ENCODE data around the gene ATP2B1.

The ATP2B1 gene

DNA sequence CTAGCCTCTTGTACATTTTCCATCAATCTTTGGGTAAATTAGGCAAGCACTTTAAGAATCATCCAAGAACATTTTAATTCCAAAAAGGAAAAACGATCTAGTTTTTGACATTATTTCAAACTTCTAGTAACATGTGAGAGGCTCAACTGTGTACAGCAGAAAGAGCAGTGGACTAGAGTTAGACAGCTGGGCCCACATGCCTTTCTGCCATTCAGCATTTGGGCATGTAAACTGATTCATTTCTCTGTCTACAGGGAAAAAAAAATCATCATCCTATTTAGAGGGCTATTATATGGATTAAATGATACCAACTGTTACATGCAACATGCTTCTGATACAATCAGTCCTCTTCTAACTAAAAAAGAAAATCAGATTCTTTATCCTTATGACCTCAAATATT is 17.7 kb downstream of the ATP2B1 start:
- DNase-seq: no peak

DNA sequence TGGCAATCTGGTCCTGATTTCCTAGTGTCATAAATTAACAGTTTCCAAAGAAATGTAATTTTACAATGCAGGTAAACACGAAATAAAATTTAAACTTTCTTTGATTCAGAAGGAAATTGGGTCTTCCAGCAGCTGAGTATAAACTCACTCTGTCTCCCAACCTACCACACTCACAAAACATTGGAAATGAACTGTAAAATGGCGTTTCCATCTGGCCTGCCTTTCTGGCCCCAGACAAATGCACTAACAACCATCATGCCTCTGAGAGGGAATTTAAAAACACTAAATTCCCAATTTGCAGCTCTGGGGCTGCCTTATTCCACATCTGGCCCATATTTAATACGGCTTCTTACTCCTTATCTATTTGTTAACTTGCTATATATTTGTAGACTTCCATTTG is 19.3 kb downstream of the ATP2B1 start:
- DNase-seq: no peak

DNA sequence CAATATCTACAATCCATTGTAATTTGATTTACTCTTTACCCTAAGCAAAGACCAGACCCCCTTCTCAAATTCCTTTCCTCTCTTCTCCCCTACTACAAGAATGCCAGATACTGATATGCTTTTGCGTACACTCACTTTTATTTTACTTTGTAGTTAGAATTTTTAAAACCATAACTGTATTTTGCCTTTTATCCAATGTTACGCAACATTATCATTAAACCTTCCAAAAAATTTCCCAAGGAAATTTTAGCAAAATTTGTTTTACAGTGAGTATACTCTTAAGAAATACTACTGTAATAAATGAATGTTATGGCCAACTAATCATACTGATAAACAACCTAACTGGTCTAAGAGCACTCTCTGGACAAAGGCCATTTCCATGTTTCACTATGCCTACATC is 22.3 kb downstream of the ATP2B1 start:
- DNase-seq: no peak

DNA sequence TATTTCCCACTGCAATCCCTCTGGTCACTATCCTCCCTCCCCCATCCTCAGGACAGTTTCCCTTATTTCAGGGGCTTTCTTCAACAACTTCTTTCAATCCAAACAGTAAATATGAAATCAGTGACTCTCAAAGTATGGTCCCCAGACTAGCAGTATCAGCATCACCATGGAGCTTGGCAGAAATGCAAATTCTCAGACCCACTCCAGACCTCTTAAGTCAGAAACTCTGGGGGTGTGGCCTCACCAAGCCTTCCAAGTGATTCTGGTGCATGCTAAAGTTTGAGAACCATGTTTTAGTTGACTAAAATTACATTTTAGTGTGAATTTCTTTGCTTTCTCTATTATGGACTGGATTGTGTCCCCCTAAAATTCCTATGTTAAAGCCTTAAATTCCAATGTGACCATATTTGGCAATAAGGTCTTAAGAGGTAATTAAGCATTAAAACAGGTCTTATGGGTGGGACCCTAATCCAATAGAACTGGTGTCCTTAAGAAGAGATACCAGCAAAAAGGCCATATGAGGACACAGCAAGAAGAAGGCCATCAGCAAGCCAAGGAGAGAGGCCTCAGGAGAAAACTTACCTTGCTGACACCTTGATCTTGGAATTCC is 23.2 kb downstream of the ATP2B1 start:
- no peak for DNase-seq

- no peak for DNase-seq
These were observed 24.5 kb downstream of the ATP2B1 start for GRCh38 chr12:89684136-89684535.

DNA sequence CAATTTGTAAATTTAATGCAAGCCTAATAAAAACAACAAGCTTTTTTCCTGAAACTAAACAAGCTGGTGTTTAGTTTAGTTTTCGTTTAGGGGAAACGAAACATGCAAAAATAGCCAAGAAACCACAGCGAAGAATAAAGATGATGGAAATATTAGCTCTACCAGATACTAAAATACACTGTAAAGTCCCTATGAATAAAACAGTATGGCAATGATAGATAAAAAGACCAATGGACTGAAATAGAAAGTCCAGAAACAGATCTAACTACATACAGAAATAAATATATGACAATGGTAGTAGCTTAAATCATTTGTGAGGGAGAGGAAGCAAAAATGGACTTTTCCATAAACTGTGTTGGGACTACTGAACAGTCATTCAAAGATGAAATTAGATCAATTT is 26.4 kb downstream of the ATP2B1 start:
- no peak for DNase-seq

- no peak for DNase-seq
These were observed 28.2 kb downstream of the ATP2B1 start for GRCh38 chr12:89680409-89680808.

DNA sequence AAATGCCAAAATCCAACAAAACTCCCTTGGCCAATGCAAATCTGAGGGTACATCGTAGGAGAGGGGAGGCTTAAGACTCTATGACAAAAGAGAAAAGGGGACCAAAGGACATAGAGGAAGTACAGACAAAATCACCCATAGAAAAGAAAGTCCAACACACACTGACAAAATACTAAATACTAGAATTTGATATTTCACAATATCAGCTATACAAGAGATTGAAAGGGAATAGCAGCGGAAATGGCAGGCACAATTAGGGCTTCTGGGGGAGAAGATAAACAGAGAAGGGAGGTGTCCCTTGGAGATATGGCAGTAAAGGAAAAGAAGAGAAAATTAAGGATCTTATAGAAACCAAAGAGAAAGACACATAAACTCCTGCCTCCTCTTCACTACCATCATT is 29.0 kb downstream of the ATP2B1 start:
- no peak for DNase-seq

DNA sequence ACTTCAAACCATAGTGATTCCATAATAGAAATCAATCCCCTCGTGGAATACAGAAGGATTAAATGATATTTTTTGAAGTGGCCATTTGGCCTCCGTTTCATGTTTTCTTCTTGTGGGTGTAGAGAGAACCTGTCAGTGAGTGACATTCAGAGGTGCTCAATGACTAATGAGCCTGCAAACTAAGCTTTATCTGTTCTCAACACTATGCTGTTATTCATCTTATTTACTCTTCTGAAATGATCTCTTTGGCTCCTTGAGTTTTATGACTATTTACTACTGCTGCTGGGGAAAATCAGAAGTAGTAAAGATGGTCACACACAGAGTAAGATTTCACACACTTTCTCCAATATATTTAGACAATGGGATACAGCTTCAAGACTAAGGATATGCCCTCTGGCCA is 30.4 kb downstream of the ATP2B1 start:
- no peak for DNase-seq

DNA sequence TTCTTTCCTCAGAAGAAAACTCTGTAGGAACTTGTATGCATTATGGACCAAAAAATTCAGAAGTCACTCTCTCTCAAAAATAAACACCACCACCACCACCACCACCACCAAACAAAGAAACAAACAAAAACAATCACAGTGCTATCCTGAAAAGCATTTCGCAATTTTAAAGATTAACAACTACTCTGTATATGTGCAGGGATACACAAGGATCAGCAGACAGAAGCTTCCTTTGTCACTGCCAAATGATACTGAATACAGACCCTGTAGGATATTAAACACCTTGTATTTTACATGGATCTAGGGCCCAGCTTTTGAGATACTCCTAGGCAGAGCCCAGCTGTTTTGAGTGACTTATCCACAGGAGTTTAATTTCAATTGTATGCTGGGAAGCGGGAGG is 31.7 kb downstream of the ATP2B1 start:
- no peak for DNase-seq

GRCh38 chr12:89674326-89674942 is 34.2 kb downstream of the ATP2B1 start:
- no peak for DNase-seq

GRCh38 chr12:89673603-89674002 is 35.0 kb downstream of the ATP2B1 start:
- DNase-seq: no peak

DNA sequence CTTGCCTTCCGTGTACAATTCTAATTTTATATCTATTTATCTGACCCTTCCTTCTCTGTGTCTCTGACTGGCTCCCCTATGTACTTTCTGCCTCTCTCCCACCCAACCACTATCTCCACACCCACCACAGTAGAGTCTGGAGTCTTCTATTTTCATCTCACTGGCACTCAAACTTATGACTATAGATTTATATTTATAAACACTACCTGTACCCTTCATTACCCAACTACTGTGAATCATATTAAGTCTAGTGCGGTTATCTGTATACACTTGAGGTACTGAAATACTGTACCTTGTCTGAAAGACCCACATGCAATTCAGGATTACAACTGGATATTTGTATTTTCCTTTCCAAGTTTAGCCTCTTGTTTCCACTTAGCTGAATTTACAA is 36.1 kb downstream of the ATP2B1 start:
- DNase-seq: no peak

- DNase-seq: no peak
These were observed 37.2 kb downstream of the ATP2B1 start for GRCh38 chr12:89671469-89671868.

GRCh38 chr12:89669197-89669596 is 39.4 kb downstream of the ATP2B1 start:
- no peak for DNase-seq

GRCh38 chr12:89665556-89665955 is 43.1 kb downstream of the ATP2B1 start:
- no peak for DNase-seq

DNA sequence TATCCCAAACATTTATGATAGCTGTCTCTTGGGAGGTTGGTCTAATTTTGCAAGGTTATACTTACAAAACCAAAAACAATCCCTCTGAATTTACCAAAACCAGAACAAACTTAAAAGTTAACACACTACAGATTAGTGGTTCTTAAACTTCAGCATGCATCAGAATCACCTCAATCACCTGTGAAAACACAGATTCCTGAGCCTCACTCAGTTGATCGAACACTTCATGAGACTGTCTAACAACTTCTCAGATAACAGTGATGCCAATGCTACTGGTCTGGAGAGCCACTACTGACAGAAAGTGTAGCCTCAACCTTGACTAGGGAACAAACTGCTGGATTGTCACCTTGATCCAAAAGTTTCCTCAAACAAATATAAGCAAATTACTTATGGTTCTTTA is 44.2 kb downstream of the ATP2B1 start:
- DNase-seq: no peak

DNA sequence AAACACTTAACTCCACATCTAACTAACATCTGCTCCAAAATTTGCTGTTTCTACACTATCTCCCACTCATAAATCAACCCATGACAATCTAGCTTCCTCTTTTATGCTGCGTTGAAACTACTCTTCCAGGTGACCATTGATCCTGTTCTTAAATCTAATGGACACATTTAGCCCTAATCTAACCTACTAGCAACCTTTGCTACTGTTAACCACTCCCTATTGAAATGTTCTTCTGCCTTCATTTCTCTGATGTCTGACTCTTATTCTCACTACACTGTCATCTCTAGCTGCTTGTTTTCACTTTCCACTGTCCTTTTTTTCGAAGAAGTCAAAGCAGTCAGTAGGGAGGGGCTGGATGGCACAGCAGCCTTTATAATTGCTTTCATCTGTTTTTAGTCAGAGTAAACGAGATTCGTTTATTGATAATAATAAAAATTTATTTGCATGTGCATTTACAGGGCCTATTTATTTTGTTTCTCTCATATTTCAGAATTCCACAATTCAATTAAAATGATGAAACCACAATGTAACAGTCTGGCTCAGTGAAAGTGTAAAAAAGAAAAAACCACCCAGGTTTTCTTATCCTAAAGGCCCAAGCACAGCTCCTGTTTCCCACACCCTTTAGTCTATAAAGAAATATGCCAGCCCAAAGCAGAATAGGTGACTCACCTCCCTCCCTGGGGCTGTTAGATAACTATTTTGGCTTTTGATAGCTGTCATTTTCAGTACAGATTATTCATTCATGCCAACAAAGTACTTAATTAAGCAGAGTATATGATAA is 44.9 kb downstream of the ATP2B1 start:
- DNase-seq: no peak

DNA sequence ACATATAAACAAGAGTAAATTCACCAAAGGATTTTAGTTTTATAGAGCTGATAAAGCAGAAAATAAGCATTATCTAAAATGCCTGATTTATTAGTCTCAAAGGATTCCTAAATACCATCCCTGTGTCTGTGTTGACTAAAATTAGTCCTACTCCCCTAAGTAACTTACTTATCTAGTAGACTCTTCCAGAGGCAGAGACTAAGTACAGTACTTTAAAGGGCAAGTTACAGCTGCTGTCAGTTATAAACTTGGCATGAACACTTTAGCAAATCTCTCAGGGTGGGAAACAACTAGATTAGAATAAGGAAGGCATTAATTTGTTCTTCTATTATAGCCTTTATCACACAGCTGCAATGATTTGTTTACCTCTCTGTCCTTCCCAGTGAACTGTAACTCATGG is 46.0 kb downstream of the ATP2B1 start:
- no peak for DNase-seq

DNA sequence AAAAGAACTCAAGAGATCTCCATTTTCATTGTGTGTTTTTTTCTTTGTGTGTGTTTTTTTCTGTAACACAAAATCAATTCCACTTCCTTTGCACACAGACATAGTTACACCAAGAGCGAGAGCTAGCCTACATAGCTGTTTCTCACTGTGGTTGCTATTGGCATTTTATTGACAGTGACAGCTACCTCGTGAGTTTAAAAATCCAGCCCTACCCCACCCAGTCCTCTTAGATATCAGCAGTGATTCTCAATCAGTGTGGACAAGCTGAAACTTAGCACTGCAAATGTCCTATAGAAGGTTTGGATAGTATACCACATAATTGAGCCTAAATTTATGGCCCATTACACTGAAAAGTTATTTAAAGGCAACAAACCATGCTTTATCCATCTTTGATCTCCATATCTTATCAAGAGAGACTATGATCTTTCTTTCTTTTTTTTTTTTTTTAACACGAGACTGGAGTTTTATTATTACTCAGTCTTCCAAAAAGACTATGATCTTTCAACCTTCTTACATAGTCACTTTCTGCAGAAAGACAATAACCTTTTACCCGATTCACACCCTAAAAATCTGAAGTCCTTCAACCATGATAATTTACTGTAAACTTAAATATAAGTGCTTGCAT is 46.8 kb downstream of the ATP2B1 start:
- DNase-seq: no peak

DNA sequence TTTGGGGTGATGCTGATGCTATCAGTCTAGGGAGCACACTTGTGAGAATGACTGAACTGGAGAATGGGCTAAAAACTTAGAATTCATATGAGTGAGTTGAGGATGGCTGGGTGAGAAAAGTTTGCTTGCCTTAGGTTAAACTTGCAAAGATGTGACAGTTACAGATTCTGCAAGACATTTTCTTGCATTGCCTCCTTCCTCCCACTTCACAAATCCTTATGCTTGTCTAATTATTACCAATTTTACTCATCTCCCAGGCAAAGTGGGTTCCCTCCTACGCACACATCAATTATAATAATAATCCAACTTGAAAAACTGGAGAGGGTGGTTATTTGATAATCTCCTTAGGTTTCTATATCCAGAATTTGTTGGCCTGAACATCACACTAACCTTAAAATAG is 50.9 kb downstream of the ATP2B1 start:
- DNase-seq: no peak

GRCh38 chr12:89657066-89657465 is 51.6 kb downstream of the ATP2B1 start:
- DNase-seq: no peak

DNA sequence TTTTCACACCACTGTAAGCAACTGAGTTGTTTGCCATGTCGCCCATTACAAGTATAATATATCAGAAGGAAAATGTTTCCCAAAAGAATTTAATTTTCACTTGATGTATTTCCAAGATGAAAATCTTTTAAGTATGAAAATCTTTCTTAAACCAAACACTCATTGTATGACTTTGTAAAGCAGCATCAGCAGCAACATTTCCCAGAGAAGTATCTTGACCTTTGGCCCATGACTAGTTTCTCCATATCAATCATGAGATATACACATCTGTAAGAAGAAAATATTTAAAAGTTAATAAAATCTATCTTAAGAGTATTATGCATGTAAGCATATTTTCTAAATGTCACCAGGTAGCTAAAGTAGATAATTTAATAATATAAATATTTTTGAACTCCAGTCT is 52.8 kb downstream of the ATP2B1 start:
- DNase-seq: no peak

GRCh38 chr12:89651192-89651591 is 57.4 kb downstream of the ATP2B1 start:
- no peak for DNase-seq

Data from stimulated activated naive CD4-positive, alpha-beta T cell treated with Interleukin-2 at 50 U/mL for 16 hours (primary cell).